Measurements from ENCODE around the gene CPEB3. TPM values are rescaled to one million over a fixed set of nuclear protein-coding genes. Genes with fewer than 3 reads are reported as not detected.

CPEB3 gene
- total and polyA plus RNA-seq, 5 donors from 2014 or later = 0.47 to 4.4 (median 0.98) TPM

DNA sequence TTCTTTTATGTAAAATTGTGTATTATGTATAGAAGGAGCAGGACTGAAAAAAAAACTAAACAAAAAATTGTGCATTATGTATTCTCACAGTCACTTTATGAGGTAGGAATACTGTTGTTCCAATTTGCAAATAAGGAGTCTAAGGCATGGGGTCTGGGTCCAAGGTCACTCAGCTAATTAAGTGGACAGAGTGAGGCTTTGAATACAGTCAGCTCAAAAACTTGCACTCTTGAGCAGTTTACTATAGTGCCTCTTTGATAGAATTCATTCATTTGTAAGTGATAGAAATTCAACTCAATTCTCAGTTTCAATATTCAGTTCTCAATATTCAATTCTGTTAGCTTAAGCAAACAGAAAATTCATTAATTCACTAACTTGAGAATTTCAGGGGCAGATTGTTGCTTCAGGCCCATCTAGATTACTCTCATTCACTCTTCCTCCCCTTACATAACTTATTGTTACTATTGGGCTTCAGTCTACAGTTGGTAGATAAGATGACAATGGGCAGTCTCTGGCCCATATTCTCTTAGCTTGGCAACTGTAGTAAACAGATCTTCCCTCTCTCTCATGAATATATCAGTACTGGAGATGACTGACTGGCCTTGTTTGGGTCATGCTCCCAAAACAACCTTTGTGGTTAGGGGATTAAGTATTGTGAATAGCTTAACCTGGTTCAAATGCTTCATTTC lies 280.7 kb downstream of the CPEB3 start:
- H3K36me3 Mint-ChIP-seq = peaks cover 37% of the 10 kb centered on the region
- Histone ChIP-seq H3K4me1 (ENCODE audit: control insufficient read depth, insufficient read depth, low read length, poor library complexity, severe bottlenecking) (no peaks in the 10 kb centered on the region), H3K4me3 (ENCODE audit: low read depth, low read length) (no peak overlapping the region), H3K9me3 (ENCODE audit: control insufficient read depth in 2 of 2, low read length in 2 of 2) (no peaks in the 10 kb centered on the region), H3K36me3 (ENCODE audit: control insufficient read depth, insufficient read depth, low read length) (peaks cover 43% of the 10 kb centered on the region), H3K27ac (ENCODE audit: insufficient read depth, low read length, poor library complexity, severe bottlenecking) (no peak overlapping the region), H3K27me3 (ENCODE audit: control insufficient read depth, insufficient read depth, low read length) (no peaks in the 10 kb centered on the region)
- H3K9me3 Mint-ChIP-seq = no peaks in the 10 kb centered on the region
- DNase-seq (no peak), ATAC-seq (ENCODE audit: low read depth in 2 of 2) (no peak)
- H3K4me3 Mint-ChIP-seq = no peak overlapping the region
- H3K27me3 Mint-ChIP-seq = no peaks in the 10 kb centered on the region
- H3K4me1 Mint-ChIP-seq = peaks cover 0 to 15% (median 6%) of the 10 kb centered on the region in 4 donors
- H3K27ac Mint-ChIP-seq = peak overlapping the region in 2 of 3 donors; percentile 1 to 59

DNA sequence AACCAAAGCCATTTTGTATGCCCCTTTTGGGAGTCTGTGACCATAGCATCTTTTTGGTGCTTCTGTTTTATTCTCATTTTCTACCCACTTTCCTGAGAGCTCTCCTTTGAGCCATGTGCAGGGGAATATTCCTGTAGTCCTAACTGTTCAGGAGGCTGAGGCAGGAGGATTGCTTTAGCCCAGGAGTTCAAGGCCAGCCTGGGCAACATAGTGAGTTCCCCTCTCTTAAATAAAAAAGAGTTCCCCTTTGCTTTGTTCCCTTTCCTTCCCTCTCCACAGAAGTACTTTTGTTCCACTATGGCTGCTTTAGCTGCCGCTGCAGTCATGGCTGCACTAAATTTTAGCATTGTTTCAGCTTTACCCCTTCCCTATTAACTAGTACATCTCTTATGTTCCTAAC lies 281.4 kb downstream of the CPEB3 start:
- H3K27me3 Mint-ChIP-seq = no peaks in the 10 kb centered on the region
- H3K27me3 ChIP-seq (ENCODE audit: control insufficient read depth, insufficient read depth, low read length) = no peaks in the 10 kb centered on the region
- H3K36me3 Mint-ChIP-seq = peaks cover 42% of the 10 kb centered on the region
- H3K4me1 Mint-ChIP-seq = peaks cover 0 to 15% (median 6%) of the 10 kb centered on the region in 4 donors
- H3K27ac ChIP-seq (ENCODE audit: insufficient read depth, low read length, poor library complexity, severe bottlenecking) = no peak overlapping the region
- ATAC-seq (ENCODE audit: low read depth in 2 of 2) = no peak
- H3K36me3 ChIP-seq (ENCODE audit: control insufficient read depth, insufficient read depth, low read length) = peaks cover 36% of the 10 kb centered on the region
- H3K9me3 Mint-ChIP-seq = no peaks in the 10 kb centered on the region
- H3K4me3 ChIP-seq (ENCODE audit: low read depth, low read length) = no peak overlapping the region
- H3K4me3 Mint-ChIP-seq = no peak overlapping the region
- no peaks in the 10 kb centered on the region for H3K9me3 ChIP-seq (ENCODE audit: control insufficient read depth in 2 of 2, low read length in 2 of 2)
- peak overlapping the region in 1 of 3 donors; percentile 78 for H3K27ac Mint-ChIP-seq
- DNase-seq = no peak
- H3K4me1 ChIP-seq (ENCODE audit: control insufficient read depth, insufficient read depth, low read length, poor library complexity, severe bottlenecking) = no peaks in the 10 kb centered on the region

DNA sequence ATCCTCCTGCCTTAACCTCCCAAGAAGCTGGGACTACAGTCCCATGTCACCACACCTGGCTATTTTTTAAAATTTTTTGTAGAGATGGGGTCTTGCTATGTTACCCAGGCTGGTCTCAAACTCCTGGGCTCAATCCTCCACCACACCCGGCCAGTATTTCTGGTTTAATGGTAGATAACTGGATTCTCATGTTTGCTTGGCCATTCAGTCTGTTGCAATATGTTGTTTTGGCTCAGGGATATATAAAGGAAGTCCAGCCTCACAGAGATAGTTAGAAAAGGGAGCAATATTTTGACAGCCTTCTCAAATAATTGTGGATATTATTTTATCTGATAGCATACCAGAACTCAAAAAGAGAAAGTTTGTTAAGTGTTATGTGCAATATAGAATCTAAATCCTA lies 284.9 kb downstream of the CPEB3 start:
- H3K36me3 ChIP-seq (ENCODE audit: control insufficient read depth, insufficient read depth, low read length) = peaks cover 21% of the 10 kb centered on the region
- no peak overlapping the region for H3K4me3 Mint-ChIP-seq

DNA sequence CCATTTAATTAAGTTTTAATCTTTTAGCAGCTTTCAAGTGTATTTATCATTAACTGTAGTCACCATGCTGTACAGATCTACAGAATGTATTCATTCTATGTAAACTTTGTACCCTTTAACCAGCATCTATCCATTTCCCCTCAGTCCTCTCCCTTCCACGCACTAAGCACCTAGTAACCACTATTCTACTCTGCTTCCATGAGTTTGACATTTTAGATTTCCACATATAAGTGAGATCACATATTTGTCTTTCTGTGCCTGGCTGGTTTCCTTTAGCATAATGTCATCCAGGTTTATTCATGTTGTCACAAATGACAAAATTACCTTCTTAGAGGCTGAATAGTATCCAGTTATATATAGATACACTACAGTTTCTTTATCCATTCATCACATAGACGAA lies 287.6 kb downstream of the CPEB3 start:
- Mint-ChIP-seq H3K27me3 (no peaks in the 10 kb centered on the region), H3K4me3 (no peak overlapping the region), H3K27ac (no peak overlapping the region), H3K36me3 (peaks cover 57% of the 10 kb centered on the region), H3K4me1 (peaks cover 0 to 5% (median 4%) of the 10 kb centered on the region in 4 donors), H3K9me3 (peaks cover 0 to 5% (median 0%) of the 10 kb centered on the region in 7 donors)
- no peak for DNase-seq
- Histone ChIP-seq H3K4me3 (ENCODE audit: low read depth, low read length) (no peak overlapping the region), H3K27ac (ENCODE audit: insufficient read depth, low read length, poor library complexity, severe bottlenecking) (no peak overlapping the region), H3K9me3 (ENCODE audit: control insufficient read depth in 2 of 2, low read length in 2 of 2) (no peaks in the 10 kb centered on the region), H3K4me1 (ENCODE audit: control insufficient read depth, insufficient read depth, low read length, poor library complexity, severe bottlenecking) (no peaks in the 10 kb centered on the region), H3K27me3 (ENCODE audit: control insufficient read depth, insufficient read depth, low read length) (no peaks in the 10 kb centered on the region), H3K36me3 (ENCODE audit: control insufficient read depth, insufficient read depth, low read length) (peaks cover 9% of the 10 kb centered on the region)
- ATAC-seq (ENCODE audit: low read depth in 2 of 2) = no peak

More for the DNA sequence above, 284.9 kb downstream of the CPEB3 start:
- Mint-ChIP-seq H3K9me3 (peaks cover 0 to 2% (median 0%) of the 10 kb centered on the region in 7 donors), H3K27ac (no peak overlapping the region), H3K36me3 (peaks cover 49% of the 10 kb centered on the region), H3K4me1 (peaks cover 5 to 10% (median 7%) of the 10 kb centered on the region in 4 donors), H3K27me3 (no peaks in the 10 kb centered on the region)
- Histone ChIP-seq H3K4me1 (ENCODE audit: control insufficient read depth, insufficient read depth, low read length, poor library complexity, severe bottlenecking) (no peaks in the 10 kb centered on the region), H3K27ac (ENCODE audit: insufficient read depth, low read length, poor library complexity, severe bottlenecking) (no peak overlapping the region), H3K4me3 (ENCODE audit: low read depth, low read length) (no peak overlapping the region), H3K9me3 (ENCODE audit: control insufficient read depth in 2 of 2, low read length in 2 of 2) (no peaks in the 10 kb centered on the region), H3K27me3 (ENCODE audit: control insufficient read depth, insufficient read depth, low read length) (no peaks in the 10 kb centered on the region)
- ATAC-seq (ENCODE audit: low read depth in 2 of 2) (no peak), DNase-seq (no peak)

DNA sequence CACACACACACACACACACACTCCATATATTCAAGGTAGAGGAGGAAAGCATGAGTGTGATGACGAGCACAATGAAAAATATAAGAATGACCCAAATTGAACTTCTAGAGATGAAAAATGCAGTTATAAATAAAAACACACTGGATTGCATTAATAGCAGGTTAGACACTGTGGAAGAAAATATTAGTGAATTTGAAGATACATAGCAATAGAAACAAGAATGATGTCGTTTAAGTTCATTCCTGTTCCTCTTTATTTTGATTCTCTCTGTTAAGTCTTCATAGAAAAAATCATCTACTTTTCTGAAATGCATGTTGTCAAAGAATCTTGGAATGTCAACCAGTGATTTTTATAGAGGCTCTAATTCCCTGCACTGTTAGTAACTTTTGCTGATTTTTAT lies 288.9 kb downstream of the CPEB3 start:
- H3K27me3 Mint-ChIP-seq = no peaks in the 10 kb centered on the region
- Histone ChIP-seq H3K36me3 (ENCODE audit: control insufficient read depth, insufficient read depth, low read length) (peaks cover 19% of the 10 kb centered on the region), H3K4me1 (ENCODE audit: control insufficient read depth, insufficient read depth, low read length, poor library complexity, severe bottlenecking) (no peaks in the 10 kb centered on the region), H3K9me3 (ENCODE audit: control insufficient read depth in 2 of 2, low read length in 2 of 2) (no peaks in the 10 kb centered on the region), H3K4me3 (ENCODE audit: low read depth, low read length) (no peak overlapping the region), H3K27me3 (ENCODE audit: control insufficient read depth, insufficient read depth, low read length) (no peaks in the 10 kb centered on the region), H3K27ac (ENCODE audit: insufficient read depth, low read length, poor library complexity, severe bottlenecking) (no peak overlapping the region)
- ATAC-seq (ENCODE audit: low read depth in 2 of 2) (no peak), DNase-seq (no peak)
- H3K36me3 Mint-ChIP-seq = peaks cover 70% of the 10 kb centered on the region
- peaks cover 0 to 5% (median 0%) of the 10 kb centered on the region in 7 donors for H3K9me3 Mint-ChIP-seq
- no peak overlapping the region for H3K27ac Mint-ChIP-seq
- peaks cover 0 to 5% (median 4%) of the 10 kb centered on the region in 4 donors for H3K4me1 Mint-ChIP-seq
- no peak overlapping the region for H3K4me3 Mint-ChIP-seq

DNA sequence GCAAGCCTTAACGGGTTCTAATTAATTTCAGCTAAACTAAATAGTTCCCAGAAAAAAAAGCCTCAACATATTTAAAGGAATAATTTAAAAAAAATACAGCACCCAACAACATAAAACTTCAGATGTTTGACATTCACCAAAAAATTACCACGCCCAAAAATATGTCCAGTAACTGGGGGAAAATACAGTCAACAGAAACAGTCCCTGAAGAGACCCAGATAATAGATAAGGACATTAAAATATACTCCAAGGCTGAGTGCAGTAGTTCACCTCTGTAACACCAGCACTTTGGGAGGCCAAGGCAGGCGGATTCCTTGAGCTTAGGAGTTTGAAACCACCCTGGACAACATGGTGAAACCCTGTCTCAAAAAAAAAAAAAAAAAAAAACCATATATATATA lies 289.3 kb downstream of the CPEB3 start:
- Histone ChIP-seq H3K27ac (ENCODE audit: insufficient read depth, low read length, poor library complexity, severe bottlenecking) (no peak overlapping the region), H3K4me1 (ENCODE audit: control insufficient read depth, insufficient read depth, low read length, poor library complexity, severe bottlenecking) (no peaks in the 10 kb centered on the region), H3K36me3 (ENCODE audit: control insufficient read depth, insufficient read depth, low read length) (peaks cover 22% of the 10 kb centered on the region), H3K27me3 (ENCODE audit: control insufficient read depth, insufficient read depth, low read length) (no peaks in the 10 kb centered on the region), H3K9me3 (ENCODE audit: control insufficient read depth in 2 of 2, low read length in 2 of 2) (no peaks in the 10 kb centered on the region), H3K4me3 (ENCODE audit: low read depth, low read length) (no peak overlapping the region)
- H3K36me3 Mint-ChIP-seq = peaks cover 70% of the 10 kb centered on the region
- peaks cover 0 to 5% (median 4%) of the 10 kb centered on the region in 4 donors for H3K4me1 Mint-ChIP-seq
- no peak overlapping the region for H3K4me3 Mint-ChIP-seq
- no peak for ATAC-seq (ENCODE audit: low read depth in 2 of 2)
- H3K27me3 Mint-ChIP-seq = no peaks in the 10 kb centered on the region
- H3K9me3 Mint-ChIP-seq = peaks cover 0 to 5% (median 0%) of the 10 kb centered on the region in 7 donors
- H3K27ac Mint-ChIP-seq = no peak overlapping the region
- DNase-seq = no peak

Other genes starting within 250 kb of the CPEB3 start
- gene MARCHF5, start 89 bp upstream of the CPEB3 start, total RNA-seq = 27.8 TPM
- gene MARCHF5, start 89 bp upstream of the CPEB3 start, polyA plus RNA-seq = 10 to 100 TPM; 21.8 to 36.6 (median 25.0) TPM